Osteocyte (in vitro differentiated cells): ENCODE measurements around the gene LRRC63. TPM values are rescaled to one million over a fixed set of nuclear protein-coding genes. Genes with fewer than 3 reads are reported as not detected.
A peak's percentile ranks its signal among the peaks of the same experiment; 100 is the strongest.

Source experiments
- DNase-seq: peaks from one replicate; pipeline ENCODE4 v3.0.0; 2021; ENCODE audit warnings: mixed read lengths; ENCODE audit not compliant: unreplicated experiment; ENCODE audit errors: extremely low spot score
- H3K27ac Mint-ChIP-seq: one replicate; pipeline ENCODE4 v1.8.0; 2021; ENCODE audit warnings: mild to moderate bottlenecking, mixed read lengths; ENCODE audit not compliant: unreplicated experiment
- H3K27me3 Mint-ChIP-seq: one replicate; pipeline ENCODE4 v1.8.0; 2021; ENCODE audit warnings: mixed read lengths; ENCODE audit not compliant: unreplicated experiment
- H3K36me3 Mint-ChIP-seq: one replicate; pipeline ENCODE4 v1.8.0; 2021; ENCODE audit warnings: mixed read lengths; ENCODE audit not compliant: unreplicated experiment
- H3K4me1 Mint-ChIP-seq: one replicate; pipeline ENCODE4 v1.8.0; 2021; ENCODE audit warnings: mixed read lengths; ENCODE audit not compliant: unreplicated experiment
- H3K4me3 Mint-ChIP-seq: one replicate; pipeline ENCODE4 v1.8.0; 2021; ENCODE audit warnings: mild to moderate bottlenecking, moderate library complexity, mixed read lengths; ENCODE audit not compliant: unreplicated experiment
- H3K9me3 Mint-ChIP-seq: one replicate; pipeline ENCODE4 v1.8.0; 2021; ENCODE audit warnings: mixed read lengths; ENCODE audit not compliant: unreplicated experiment
- CTCF ChIP-seq: fragments of 200-600 bp; sonication (generic); IDR thresholded peaks from 2 replicates; pipeline ENCODE4 v1.5.0; 2021; ENCODE audit warnings: antibody characterized with exemption, mild to moderate bottlenecking, moderate library complexity
- total RNA-seq: library from RNA; stranded (reverse); gene quantifications from 2 replicates; pipeline ENCODE4 v1.2.1, GENCODE V29; 2021

LRRC63 gene
- total RNA-seq, 1 donor from 2014 or later = not detected

- no peaks in the 10 kb centered on the region for H3K36me3 Mint-ChIP-seq
- no peak overlapping the region for H3K27ac Mint-ChIP-seq
- peaks cover 3% of the 10 kb centered on the region for H3K27me3 Mint-ChIP-seq
- TF ChIP-seq CTCF = no peak
- DNase-seq = no peak
- H3K4me1 Mint-ChIP-seq = no peaks in the 10 kb centered on the region
- no peaks in the 10 kb centered on the region for H3K9me3 Mint-ChIP-seq
- no peak overlapping the region for H3K4me3 Mint-ChIP-seq
Measured at GRCh38 chr13:46202188-46202795, 9.4 kb upstream of the LRRC63 start.

- H3K27ac Mint-ChIP-seq = no peak overlapping the region
- no peak for TF ChIP-seq CTCF
- H3K27me3 Mint-ChIP-seq = peaks cover 10% of the 10 kb centered on the region
- no peak overlapping the region for H3K4me3 Mint-ChIP-seq
- H3K4me1 Mint-ChIP-seq = no peaks in the 10 kb centered on the region
- no peak for DNase-seq
- no peaks in the 10 kb centered on the region for H3K9me3 Mint-ChIP-seq
- no peaks in the 10 kb centered on the region for H3K36me3 Mint-ChIP-seq
Measured at GRCh38 chr13:46202966-46203365, 8.8 kb upstream of the LRRC63 start.

- Mint-ChIP-seq H3K4me3 (no peak overlapping the region), H3K27ac (no peak overlapping the region), H3K36me3 (no peaks in the 10 kb centered on the region), H3K9me3 (no peaks in the 10 kb centered on the region), H3K27me3 (peaks cover 23% of the 10 kb centered on the region), H3K4me1 (peaks cover 2% of the 10 kb centered on the region)
- no peak for TF ChIP-seq CTCF
- no peak for DNase-seq
Measured at GRCh38 chr13:46206143-46206542, 5.6 kb upstream of the LRRC63 start.

- H3K27ac Mint-ChIP-seq = no peak overlapping the region
- no peaks in the 10 kb centered on the region for H3K36me3 Mint-ChIP-seq
- peaks cover 5% of the 10 kb centered on the region for H3K4me1 Mint-ChIP-seq
- DNase-seq = no peak
- H3K27me3 Mint-ChIP-seq = peaks cover 25% of the 10 kb centered on the region
- H3K9me3 Mint-ChIP-seq = no peaks in the 10 kb centered on the region
- TF ChIP-seq CTCF = no peak
- H3K4me3 Mint-ChIP-seq = no peak overlapping the region
Measured at GRCh38 chr13:46207828-46208227, 3.9 kb upstream of the LRRC63 start.

GRCh38 chr13:46210362-46211083, 1.2 kb upstream of the LRRC63 start:
- Mint-ChIP-seq H3K4me3 (peak overlapping the region; percentile 71), H3K27me3 (peaks cover 25% of the 10 kb centered on the region), H3K27ac (no peak overlapping the region), H3K9me3 (no peaks in the 10 kb centered on the region), H3K36me3 (no peaks in the 10 kb centered on the region), H3K4me1 (peaks cover 5% of the 10 kb centered on the region)
- TF ChIP-seq CTCF = no peak
- no peak for DNase-seq
